Activated CD8-positive, alpha-beta T cell treated with anti-CD3 and anti-CD28 coated beads for 36 hours (primary cell): Measurements from ENCODE around the gene IL19. TPM values are rescaled to one million over a fixed set of nuclear protein-coding genes. Genes with fewer than 3 reads are reported as not detected.
A peak's percentile ranks its signal among the peaks of the same experiment; 100 is the strongest.

Experiments used
- ATAC-seq: fragments of 200-7000 bp; cut with Tn5 transposase; one replicate; pipeline ENCODE4 v1.10.0; 2021; ENCODE audit warnings: mild to moderate bottlenecking, moderate library complexity
- CTCF ChIA-PET: fragments of 350-600 bp; sonication (Branson Sonifier 250); formaldehyde crosslinking; loops from one replicate; lab custom pipeline; 2021; ENCODE audit warnings: antibody characterized with exemption; lab: Charles Lee
- POLR2A ChIA-PET: fragments of 350-600 bp; sonication (Branson Sonifier 250); formaldehyde crosslinking; loops from one replicate; lab custom pipeline; 2021; ENCODE audit warnings: antibody characterized with exemption; lab: Charles Lee
- DNase-seq: peaks from one replicate; pipeline ENCODE4 v3.0.0-alpha.2; 2020
- H3K27ac Mint-ChIP-seq: one replicate; pipeline ENCODE4 v1.8.0; 2021; ENCODE audit warnings: mild to moderate bottlenecking, mixed read lengths
- H3K27me3 Mint-ChIP-seq: one replicate; pipeline ENCODE4 v1.8.0; 2021; ENCODE audit warnings: mixed read lengths
- H3K36me3 Mint-ChIP-seq: one replicate; pipeline ENCODE4 v1.8.0; 2021; ENCODE audit warnings: low read depth, mixed read lengths
- H3K4me1 Mint-ChIP-seq: one replicate; pipeline ENCODE4 v1.8.0; 2021; ENCODE audit warnings: low read depth, mixed read lengths
- H3K4me3 Mint-ChIP-seq: one replicate; pipeline ENCODE4 v1.8.0; 2021; ENCODE audit warnings: mild to moderate bottlenecking, moderate library complexity, mixed read lengths
- H3K9me3 Mint-ChIP-seq: one replicate; pipeline ENCODE4 v1.8.0; 2021; ENCODE audit warnings: mixed read lengths
- CTCF ChIP-seq: fragments of 200-600 bp; IDR thresholded peaks from one replicate; pipeline ENCODE4 v1.8.0; 2022; ENCODE audit warnings: antibody characterized with exemption, mild to moderate bottlenecking
- intact Hi-C: fragments of 100-400 bp; cut with micrococcal nuclease; formaldehyde crosslinking; loops from one replicate; pipeline ENCODE4 v1.10.0; 2022
- total RNA-seq, 2 experiments: library from RNA; stranded (reverse); gene quantifications; one replicate each; pipeline ENCODE4 v1.2.3, GENCODE V29; 2021

IL19 gene
- total RNA-seq, 2 experiments from 2014 or later = not detected

- peak; percentile 25 for ATAC-seq
- TF ChIP-seq CTCF = no peak
- Mint-ChIP-seq H3K4me1 (peaks cover 45% of the 10 kb centered on the region), H3K27me3 (no peaks in the 10 kb centered on the region), H3K9me3 (no peaks in the 10 kb centered on the region), H3K36me3 (no peaks in the 10 kb centered on the region), H3K4me3 (peak overlapping the region; percentile 6), H3K27ac (peak overlapping the region; percentile 37)
- POLR2A ChIA-PET = interaction anchor here (0.6 to 1.0 kb wide), 3 partner anchors 9 to 63 kb away, joined by 3 read pairs; no protein-coding TSS in a partner anchor
- DNase-seq = no peak
- intact Hi-C loops = no loop called here
- CTCF ChIA-PET = interaction anchor here (1.0 to 2.4 kb wide), 6 partner anchors 9 to 102 kb away, joined by 3 to 9 read pairs (median 4); partner anchors contain the start of gene IL20
These were observed 58.7 kb downstream of the IL19 start for GRCh38 chr1:206829282-206829681.

- TF ChIP-seq CTCF = no peak
- Mint-ChIP-seq H3K9me3 (no peaks in the 10 kb centered on the region), H3K27ac (no peak overlapping the region), H3K4me3 (no peak overlapping the region), H3K4me1 (peaks cover 43% of the 10 kb centered on the region), H3K36me3 (no peaks in the 10 kb centered on the region), H3K27me3 (no peaks in the 10 kb centered on the region)
- ChIA-PET POLR2A (interaction anchor here (0.6 to 1.0 kb wide), 3 partner anchors 9 to 64 kb away, joined by 3 read pairs; no protein-coding TSS in a partner anchor), CTCF (interaction anchor here (1.0 to 6.2 kb wide), 6 partner anchors 13 to 174 kb away, joined by 3 to 35 read pairs (median 4); partner anchors contain the start of gene IL20)
- intact Hi-C loops = no loop called here
- ATAC-seq (peak; percentile 78), DNase-seq (peak; percentile 46)
These were observed 59.3 kb downstream of the IL19 start for GRCh38 chr1:206829875-206830274.

GRCh38 chr1:206831650-206832049, 61.1 kb downstream of the IL19 start:
- intact Hi-C loops = no loop called here
- no peak for DNase-seq
- peaks cover 39% of the 10 kb centered on the region for H3K4me1 Mint-ChIP-seq
- ATAC-seq = no peak
- no peak overlapping the region for H3K4me3 Mint-ChIP-seq
- H3K9me3 Mint-ChIP-seq = no peaks in the 10 kb centered on the region
- no peak overlapping the region for H3K27ac Mint-ChIP-seq
- ChIA-PET CTCF (interaction anchor here (0.7 to 6.2 kb wide), 16 partner anchors 8 to 197 kb away, joined by 3 to 35 read pairs (median 4); partner anchors contain the start of genes DYRK3 and IL20), POLR2A (interaction anchor here (1.5 kb wide), 1 partner anchor 66 kb away, joined by 4 read pairs; the partner anchor contains the start of gene IL24)
- no peaks in the 10 kb centered on the region for H3K27me3 Mint-ChIP-seq
- H3K36me3 Mint-ChIP-seq = no peaks in the 10 kb centered on the region
- TF ChIP-seq CTCF = no peak

GRCh38 chr1:206832352-206832880, 61.8 kb downstream of the IL19 start:
- ChIA-PET CTCF (interaction anchor here (0.6 to 6.2 kb wide), 18 partner anchors 8 to 353 kb away, joined by 3 to 35 read pairs (median 4); partner anchors contain the start of genes DYRK3 and IL20), POLR2A (interaction anchor here (1.5 kb wide), 1 partner anchor 65 kb away, joined by 4 read pairs; the partner anchor contains the start of gene IL24)
- ATAC-seq (no peak), DNase-seq (no peak)
- no peaks in the 10 kb centered on the region for H3K27me3 Mint-ChIP-seq
- no peaks in the 10 kb centered on the region for H3K9me3 Mint-ChIP-seq
- H3K4me3 Mint-ChIP-seq = no peak overlapping the region
- intact Hi-C loops = no loop called here
- no peak for TF ChIP-seq CTCF
- no peaks in the 10 kb centered on the region for H3K36me3 Mint-ChIP-seq
- H3K4me1 Mint-ChIP-seq = peaks cover 36% of the 10 kb centered on the region
- H3K27ac Mint-ChIP-seq = no peak overlapping the region
